Ovary (tissue), 9 donors: ENCODE measurements around the gene ABHD13. TPM values are rescaled to one million over a fixed set of nuclear protein-coding genes. Genes with fewer than 3 reads are reported as not detected.

Experiments
- DNase-seq, 5 donors: peaks; one replicate each; pipeline ENCODE4 v3.0.0-alpha.2; 2019 to 2020
- H3K27ac ChIP-seq, 2 donors: fragments of 200-600 bp; one replicate each; pipeline versions ENCODE4 v1.5.1 to v1.8.0; 2019 to 2022
- H3K27me3 ChIP-seq: fragments of 200-600 bp; one replicate; pipeline ENCODE4 v1.8.0; 2022
- H3K36me3 ChIP-seq: fragments of 200-600 bp; sonication (generic); one replicate; pipeline ENCODE4 v1.5.1; 2019
- H3K4me1 ChIP-seq: one replicate; pipeline ENCODE4 v1.8.1; 2013; ENCODE audit warnings: mild to moderate bottlenecking, moderate library complexity; ENCODE audit not compliant: insufficient read depth
- H3K4me3 ChIP-seq: fragments of 200-600 bp; sonication (generic); one replicate; pipeline ENCODE4 v1.5.1; 2017
- H3K9me3 ChIP-seq, 2 donors: fragments of 200-600 bp in 1 of 2; sonication (generic) in 1 of 2; one replicate each; pipeline versions ENCODE4 v1.5.1 to v1.8.1; 2013 to 2019; ENCODE audit warnings: mild to moderate bottlenecking in 1 of 2, moderate library complexity in 1 of 2
- CTCF ChIP-seq, 3 donors: fragments of 450-650 bp in 2 of 3; fragments of 200-600 bp in 1 of 3; IDR thresholded peaks; one replicate each; pipeline versions ENCODE4 v1.5.1 to v1.8.0; 2016 to 2022; ENCODE audit warnings: antibody characterized with exemption in 3 of 3, mild to moderate bottlenecking in 1 of 3
- EP300 ChIP-seq: sonication (generic); formaldehyde crosslinking; IDR thresholded peaks from one replicate; pipeline ENCODE4 v1.6.1; 2017; ENCODE audit warnings: antibody characterized with exemption
- POLR2A ChIP-seq: fragments of 450-650 bp; IDR thresholded peaks from one replicate; pipeline ENCODE4 v1.6.1; 2017; ENCODE audit warnings: antibody characterized with exemption, mild to moderate bottlenecking, moderate library complexity
- WGBS, 3 donors: extraction: QIAGEN DNeasy Blood & Tissue Kit in 1 of 3; methylation state at CpG; one replicate each; pipeline versions ENCODE4 v1.1.5 to v1.1.7; 2013 to 2017; 5-methylcytosine and 5-hydroxymethylcytosine counted together
- intact Hi-C, 4 donors: fragments of 100-400 bp; cut with DNase I; formaldehyde crosslinking; loops; one replicate each; pipeline versions ENCODE4 v1.11.0 to v1.15.1; 2022 to 2023
- polyA plus RNA-seq, 2 donors: library from polyadenylated mRNA; stranded (reverse); fragments of 200-250 nt in 1 of 2; fragments of 350-450 nt in 1 of 2; fragmentation: Illumina TruSeq in 1 of 2; extraction: RNeasy Lipid Tissue Mini Kit (QIAGEN cat#74804) in 1 of 2; gene quantifications; one replicate each; pipeline ENCODE4 v1.2.3, GENCODE V29; 2013 to 2014
- total RNA-seq, 7 donors: library from RNA; depleted of rRNA in 2 of 7; stranded (reverse); fragments of >200 nt in 2 of 7; fragmentation: NEBNext Ultra II Directional in 3 of 7; extraction: Animal tissue kit (Norgen Biotek cat#: 25700) in 3 of 7; gene quantifications; one replicate each; pipeline versions ENCODE4 v1.1.0 to v1.2.4, GENCODE V29; 2016 to 2023
- donor health status: DM: no; HTN: no; CAD: no; lungs with moderate emphysema.
- donor health status: DM: no; HTN: no; CAD: no.
- donor health status: Bipolar disorder and iron deficiency.
- donor health status: DM: yes; HTN: yes; CAD: no.
- donor health status: DM: no; HTN: no; CAD: no.
- donor health status: DM: yes; HTN: yes; CAD: no.

ABHD13 gene
- total and polyA plus RNA-seq, 9 donors, result 6.0 to 13.7 (median 9.1) TPM

DNA sequence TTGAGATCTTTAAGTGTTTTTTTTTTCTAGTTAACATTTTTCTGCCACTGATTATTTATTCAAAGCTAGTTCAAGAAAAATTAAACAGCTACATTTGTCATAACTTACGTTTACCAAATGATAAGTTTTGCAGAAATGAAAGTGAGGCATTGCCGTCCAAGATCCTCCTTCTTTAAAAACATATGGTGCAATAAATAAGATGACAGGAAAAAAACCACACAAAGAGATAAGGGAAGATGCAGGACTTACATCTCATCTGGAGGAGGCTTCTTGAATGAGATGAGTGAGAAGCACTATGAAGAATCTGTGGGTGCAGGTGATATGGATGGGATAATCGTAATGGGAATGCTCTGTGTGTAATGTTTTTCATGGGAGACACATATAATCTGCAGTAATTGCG is 63.7 kb downstream of the ABHD13 start:
- no peak for DNase-seq
- TF ChIP-seq CTCF (IDR thresholded peaks at IDR 0.05) (no peak), EP300 (no peak)
- Histone ChIP-seq H3K4me1 (no peaks in the 10 kb centered on the region), H3K9me3 (no peaks in the 10 kb centered on the region), H3K36me3 (no peaks in the 10 kb centered on the region), H3K4me3 (no peak overlapping the region), H3K27ac (no peak overlapping the region), H3K27me3 (no peaks in the 10 kb centered on the region)
- intact Hi-C loops, result no loop called here
- WGBS, 3 donors, result 15 to 22% (median 20%) methylated on average over 4 of the region's 4 CpGs

GRCh38 chr13:108283110-108283509 is 64.9 kb downstream of the ABHD13 start:
- Histone ChIP-seq H3K4me3 (no peak overlapping the region), H3K4me1 (no peaks in the 10 kb centered on the region), H3K9me3 (no peaks in the 10 kb centered on the region), H3K27ac (no peak overlapping the region), H3K27me3 (no peaks in the 10 kb centered on the region), H3K36me3 (no peaks in the 10 kb centered on the region)
- TF ChIP-seq POLR2A, result no peak
- no peak for TF ChIP-seq CTCF (IDR thresholded peaks at IDR 0.05)
- 13 to 23% (median 17%) methylated on average over 3 of the region's 3 CpGs for WGBS, 3 donors
- intact Hi-C loops, result no loop called here
- DNase-seq, result no peak

Other genes starting within 250 kb of the ABHD13 start
- gene LIG4, start 2.9 kb upstream of the ABHD13 start, total RNA-seq, result 1 to 10 TPM; 4.3 to 7.2 (median 5.1) TPM
- 1 to 10 TPM; 3.5 to 6.6 TPM for gene LIG4, start 2.9 kb upstream of the ABHD13 start, polyA plus RNA-seq
- 1 to 10 TPM in 5 of 7 donors, under 1 TPM in 2; 0.88 to 3.4 (median 1.5) TPM for gene TNFSF13B, start 51.3 kb downstream of the ABHD13 start, total RNA-seq
- 1 to 10 TPM; 1.9 to 5.9 TPM for gene TNFSF13B, start 51.3 kb downstream of the ABHD13 start, polyA plus RNA-seq